Activated CD4-positive, alpha-beta T cell treated with anti-CD3 and anti-CD28 coated beads for 4 hours (primary cell): ENCODE results near the gene ZNF618.

Experiments used
- DNase-seq, 2 donors: peaks; one replicate each; pipeline ENCODE4 v3.0.0-alpha.2; 2020

ZNF618 gene

GRCh38 chr9:113962396-113962795 is 86.3 kb downstream of the ZNF618 start:
- no peak for DNase-seq

DNA sequence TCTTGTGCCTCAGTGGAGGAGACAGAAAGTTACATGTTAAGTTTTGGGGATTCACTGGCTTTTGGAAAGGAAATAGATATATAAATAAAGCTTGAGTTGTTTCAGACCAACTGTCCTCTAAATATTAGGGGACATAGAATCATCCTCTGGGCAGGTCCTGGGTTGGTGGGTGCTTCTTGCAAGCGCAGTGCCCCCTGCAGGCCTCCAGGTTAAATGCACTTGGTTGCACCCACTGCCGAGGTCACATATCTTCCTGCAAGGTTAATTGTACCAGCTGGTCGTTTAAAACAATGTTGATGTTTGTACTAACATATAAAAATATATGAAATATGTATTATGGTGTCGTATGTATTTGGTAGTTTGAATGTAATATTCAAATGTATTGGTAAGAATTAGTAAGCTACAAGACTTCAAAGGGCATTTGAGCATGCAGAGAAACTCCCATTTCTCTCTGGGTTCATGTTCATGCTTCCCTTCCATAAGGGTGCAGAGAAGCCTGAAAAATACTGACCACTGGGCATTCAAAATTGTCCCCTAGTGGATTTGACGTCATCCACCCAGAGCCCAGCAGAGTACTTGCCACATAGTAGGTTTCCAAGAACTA is 87.0 kb downstream of the ZNF618 start:
- DNase-seq = no peak

- no peak for DNase-seq
Measured at GRCh38 chr9:113963696-113964494, 87.8 kb downstream of the ZNF618 start.

DNA sequence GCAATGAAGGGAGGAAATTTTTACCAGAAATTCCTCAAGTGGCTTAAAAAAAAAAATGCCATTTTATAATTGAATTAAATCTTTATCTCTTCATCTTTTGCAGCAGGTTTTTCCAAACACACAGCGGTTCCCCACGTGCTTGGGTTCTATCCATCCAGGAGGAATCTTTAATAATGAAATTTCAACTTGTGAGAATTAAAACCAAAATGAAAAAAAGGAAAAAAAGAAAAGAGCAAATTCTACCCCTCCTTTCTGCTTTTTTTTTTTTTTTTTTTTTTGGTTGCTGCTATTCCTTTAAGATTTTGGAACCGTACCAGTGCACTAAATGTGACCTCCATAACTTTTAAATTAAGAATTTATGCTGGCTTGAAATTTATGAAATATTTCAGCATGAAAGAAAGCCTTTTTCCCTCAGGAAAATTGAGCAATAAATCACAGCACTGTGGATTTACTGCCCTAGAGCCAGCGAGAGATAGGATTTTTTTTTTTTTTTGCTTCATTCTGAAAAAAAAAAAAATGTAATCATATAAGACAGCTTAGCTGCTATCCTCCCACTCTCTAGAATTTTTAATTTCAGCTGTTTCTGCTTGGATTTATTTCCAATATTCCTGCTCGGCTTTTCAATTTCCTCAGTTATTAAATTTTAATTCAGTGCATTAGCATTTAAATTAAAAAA is 88.5 kb downstream of the ZNF618 start:
- no peak for DNase-seq

GRCh38 chr9:113966394-113966793 is 90.3 kb downstream of the ZNF618 start:
- no peak for DNase-seq

- DNase-seq = no peak
Measured at GRCh38 chr9:113967380-113967779, 91.3 kb downstream of the ZNF618 start.

GRCh38 chr9:113969343-113969742 is 93.2 kb downstream of the ZNF618 start:
- no peak for DNase-seq

GRCh38 chr9:113973226-113973625 is 97.1 kb downstream of the ZNF618 start:
- DNase-seq = no peak

- DNase-seq = no peak
Measured at GRCh38 chr9:113973963-113974413, 97.9 kb downstream of the ZNF618 start.

DNA sequence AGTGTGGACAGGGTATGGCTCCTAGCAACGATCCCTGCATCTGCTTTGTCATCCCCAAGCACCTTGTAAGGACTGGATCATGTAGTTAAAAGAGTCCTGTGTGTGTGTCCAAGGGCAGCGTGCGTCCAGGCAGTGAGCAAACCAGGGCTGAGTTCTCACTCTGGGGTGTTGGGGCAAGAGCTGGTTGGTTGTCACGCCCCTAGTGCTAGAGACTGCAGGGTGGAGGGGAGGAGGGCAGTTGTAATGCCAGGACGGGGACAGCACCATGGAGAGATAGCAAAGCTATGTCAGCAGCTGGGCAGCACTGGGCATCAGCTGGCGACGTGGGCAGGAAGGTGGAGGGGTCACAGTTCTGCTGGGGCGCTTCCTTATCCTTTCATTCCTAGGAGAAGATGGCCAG is 100.8 kb downstream of the ZNF618 start:
- no peak for DNase-seq

DNA sequence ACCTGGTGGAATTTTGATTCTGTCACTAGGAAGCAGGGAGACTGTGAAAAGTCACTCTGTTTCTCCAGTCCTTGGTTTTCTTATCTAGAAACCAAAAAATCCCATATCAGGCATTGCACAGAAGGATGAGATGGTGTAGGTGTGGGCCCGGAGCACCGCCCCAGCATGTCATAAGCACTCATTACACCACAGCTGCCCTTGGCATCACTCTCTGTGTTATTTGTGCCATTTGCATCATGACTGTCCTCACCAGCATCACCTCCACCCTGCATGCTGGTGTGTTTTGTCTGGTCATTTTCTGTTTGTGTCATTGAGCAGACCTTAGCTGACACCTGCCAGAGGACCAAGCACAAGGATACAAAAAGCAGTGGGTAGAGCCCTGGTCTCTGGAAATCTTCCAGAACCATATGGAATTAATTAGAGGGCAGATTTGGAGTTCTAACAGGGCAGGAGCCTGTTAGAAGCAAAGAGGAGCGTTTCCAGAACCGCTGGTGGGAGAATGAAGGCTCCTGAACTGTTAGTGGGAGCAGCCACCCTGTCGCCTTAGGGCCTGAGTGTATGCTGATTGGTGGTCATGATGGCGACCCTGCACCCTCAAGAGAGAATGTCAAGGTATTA is 102.7 kb downstream of the ZNF618 start:
- DNase-seq = no peak

DNA sequence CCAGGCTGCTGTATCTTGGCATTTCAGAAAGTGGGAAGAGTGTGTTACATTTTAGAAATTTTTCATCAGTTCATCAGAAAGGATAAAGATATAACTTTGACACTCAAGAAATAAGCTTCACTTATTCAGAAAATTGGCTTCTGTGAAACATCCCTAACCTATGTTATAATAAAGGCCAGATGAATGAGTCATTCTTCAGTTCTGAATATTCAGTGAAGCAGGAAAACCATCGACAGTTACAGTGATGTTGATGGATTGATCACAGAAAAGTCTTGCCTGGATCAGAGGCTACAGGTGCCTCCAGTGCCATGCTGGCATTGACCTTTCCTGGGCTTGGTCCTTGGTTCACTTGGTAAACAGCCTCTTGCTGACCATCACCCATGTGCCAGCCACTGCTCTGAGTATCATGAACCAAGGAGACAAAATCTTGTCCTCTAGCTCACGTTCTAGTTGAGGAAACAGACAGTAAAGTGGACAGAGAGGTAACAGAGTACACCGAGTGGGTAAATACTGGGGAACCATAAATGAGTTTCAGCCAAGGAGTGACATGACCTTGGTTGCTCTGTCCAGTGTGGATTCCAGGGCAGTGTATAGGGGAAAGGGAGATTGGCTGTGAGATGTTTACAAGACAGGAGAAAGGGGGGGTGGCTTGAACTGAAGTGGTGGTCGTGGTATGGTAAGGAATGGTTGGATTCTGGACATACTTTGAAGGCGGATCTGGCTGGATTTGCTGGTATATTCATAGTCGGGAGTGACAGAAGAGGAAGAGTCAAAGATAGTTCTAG is 103.4 kb downstream of the ZNF618 start:
- DNase-seq = no peak

DNA sequence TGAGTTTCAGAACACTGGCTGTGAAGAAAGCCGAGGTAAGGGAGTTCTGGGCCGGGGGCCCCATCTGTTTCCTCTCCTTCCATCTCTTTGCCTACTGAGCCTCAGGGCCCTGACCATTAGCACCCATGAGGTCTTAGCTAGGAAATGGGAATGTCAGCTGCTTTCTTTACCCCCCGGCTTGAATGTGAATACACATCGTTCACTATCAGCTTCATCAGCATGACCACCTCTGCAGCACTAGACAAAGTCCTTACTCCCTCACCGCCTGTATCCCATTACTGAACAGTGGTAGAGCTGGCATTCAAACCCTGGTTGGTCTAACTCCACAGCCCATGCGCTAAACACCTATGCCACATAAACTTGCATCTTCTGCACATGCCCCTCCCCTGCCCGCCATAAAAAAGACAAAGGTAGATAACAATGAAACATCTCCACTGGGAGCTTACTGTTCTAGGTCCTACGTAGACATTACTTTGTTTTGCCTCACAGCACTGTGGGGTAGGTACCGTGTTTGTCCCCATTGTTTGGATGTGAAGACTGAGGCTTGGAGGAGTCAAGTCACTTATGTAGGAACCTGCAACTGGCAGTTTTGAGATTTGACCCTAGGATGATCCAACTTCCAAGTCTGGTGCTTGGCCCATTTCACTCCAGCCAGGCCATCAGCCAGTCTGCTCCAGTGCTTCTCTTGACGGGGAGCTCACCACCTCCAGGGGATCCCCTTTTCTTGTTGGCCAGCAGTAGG is 108.7 kb downstream of the ZNF618 start:
- DNase-seq = no peak

GRCh38 chr9:113985968-113986585 is 110.0 kb downstream of the ZNF618 start:
- DNase-seq = no peak

DNA sequence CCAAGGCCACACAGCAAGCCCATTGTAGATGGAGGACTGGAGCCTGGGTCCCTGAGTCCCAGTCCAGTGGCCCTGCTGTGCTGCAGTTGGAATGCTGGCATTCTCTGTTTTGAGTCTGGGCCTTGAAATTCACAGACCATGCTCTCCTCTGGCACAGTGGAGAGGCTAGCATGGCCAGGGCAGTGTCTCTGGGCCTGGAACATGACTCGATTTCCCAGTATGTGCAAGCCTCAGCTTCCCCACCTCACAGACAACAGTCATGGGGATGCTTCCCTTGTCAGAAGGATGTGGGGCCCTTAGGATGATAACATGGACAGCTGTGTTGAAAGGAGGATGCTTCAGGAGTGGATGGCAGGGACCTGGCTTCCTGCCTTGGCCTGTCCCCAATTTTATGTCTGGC is 110.8 kb downstream of the ZNF618 start:
- DNase-seq = no peak

- no peak for DNase-seq
Measured at GRCh38 chr9:113987526-113987925, 111.4 kb downstream of the ZNF618 start.

DNA sequence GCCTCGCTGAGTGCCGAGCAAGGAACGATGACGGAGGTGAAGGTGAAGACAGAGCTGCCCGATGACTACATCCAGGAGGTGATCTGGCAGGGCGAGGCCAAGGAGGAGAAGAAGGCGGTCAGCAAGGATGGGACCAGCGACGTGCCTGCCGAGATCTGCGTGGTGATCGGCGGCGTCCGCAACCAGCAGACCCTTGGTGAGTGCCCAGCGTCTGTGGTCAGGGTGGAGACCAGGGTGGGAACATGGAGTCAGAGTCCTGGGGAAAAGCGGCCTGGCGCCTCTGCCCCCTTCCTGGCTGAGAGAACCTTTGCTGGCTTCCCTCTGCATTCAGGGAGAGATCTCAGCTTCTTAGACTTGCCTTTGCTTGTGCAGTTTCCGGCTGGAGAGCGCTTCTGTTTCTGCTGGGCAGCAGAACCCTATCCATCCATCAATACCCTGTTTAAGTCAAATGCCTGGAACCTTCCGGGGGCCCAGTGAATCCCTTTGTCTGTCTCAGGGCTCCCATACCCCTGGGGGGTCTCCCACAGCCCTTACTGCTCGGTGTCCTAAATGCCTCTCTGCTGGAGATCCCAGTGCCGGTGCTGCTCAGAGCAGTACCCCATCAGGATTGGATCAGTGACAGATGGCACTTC is 112.4 kb downstream of the ZNF618 start:
- no peak for DNase-seq

DNA sequence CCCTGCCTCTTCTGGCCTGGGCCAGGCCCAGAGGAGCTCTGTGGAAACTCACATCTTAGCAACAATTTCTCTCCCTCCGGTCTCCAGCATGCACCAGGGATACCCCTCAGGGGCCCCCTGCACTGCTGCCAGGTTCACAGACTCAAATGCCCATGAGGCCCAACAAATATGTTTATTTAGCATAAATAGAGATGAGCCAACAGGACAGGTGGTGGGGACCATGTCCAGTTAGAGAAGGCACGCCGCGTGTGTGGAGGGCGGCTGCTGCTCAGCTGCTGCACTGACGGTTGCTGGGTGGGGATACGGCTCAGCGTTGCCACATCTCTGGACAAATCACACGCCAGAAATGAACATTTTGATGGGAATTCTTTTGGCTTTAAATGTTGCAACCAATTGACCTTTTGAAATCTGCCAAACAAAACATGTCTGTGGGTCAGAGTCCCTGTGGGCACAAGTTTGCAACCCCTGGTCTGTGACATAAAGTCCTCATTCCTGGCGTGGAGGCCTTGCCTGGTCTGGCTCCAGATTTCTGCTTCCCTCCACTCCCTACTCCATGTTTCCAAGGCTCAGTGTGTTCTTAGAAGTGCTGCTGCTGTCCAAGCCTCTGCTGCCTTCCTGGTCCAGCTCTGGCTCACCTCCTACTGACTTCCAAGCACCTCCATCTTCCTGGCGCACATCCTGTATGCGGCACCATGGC is 113.1 kb downstream of the ZNF618 start:
- DNase-seq = no peak

DNA sequence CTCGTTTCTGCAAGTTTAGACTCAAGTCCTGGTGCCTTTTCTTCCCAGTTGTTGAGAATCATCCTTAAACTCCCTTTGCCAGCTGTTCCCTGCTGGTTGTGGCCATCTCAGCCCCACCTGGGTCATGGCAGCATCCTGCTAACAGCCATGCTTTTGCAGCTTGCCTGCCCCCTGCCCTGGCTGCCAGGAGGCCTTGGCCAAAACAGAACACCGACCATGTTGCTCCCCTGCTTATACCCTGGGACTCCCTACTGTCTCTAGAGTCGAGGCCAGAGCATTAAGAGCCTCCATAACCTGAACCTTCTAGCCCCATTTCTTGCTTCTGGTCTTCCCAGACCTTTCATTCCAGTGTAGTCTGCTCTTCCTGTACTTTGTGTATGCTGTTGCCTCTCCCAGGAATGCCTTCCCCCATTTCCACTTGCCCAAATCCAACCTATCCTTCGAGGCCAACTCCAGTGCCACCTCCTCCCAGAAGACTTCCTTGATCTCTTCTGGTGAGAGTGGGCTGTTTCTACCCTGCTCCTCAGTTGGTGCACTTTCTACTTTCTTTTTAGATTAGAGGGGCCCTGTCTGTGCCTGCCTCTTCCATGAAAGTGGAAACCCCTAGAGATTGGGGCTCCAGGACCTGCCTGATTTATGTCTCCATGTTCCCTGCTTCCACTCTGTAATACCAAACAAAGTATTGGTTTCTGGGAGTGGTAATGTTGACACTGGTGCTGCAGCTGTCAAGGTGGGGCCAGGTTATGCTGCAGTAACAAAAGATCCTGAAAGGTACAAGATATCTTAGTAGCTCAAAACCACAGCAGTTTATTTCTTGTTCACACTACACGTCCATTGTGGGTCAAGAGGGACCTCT is 113.8 kb downstream of the ZNF618 start:
- DNase-seq = no peak

DNA sequence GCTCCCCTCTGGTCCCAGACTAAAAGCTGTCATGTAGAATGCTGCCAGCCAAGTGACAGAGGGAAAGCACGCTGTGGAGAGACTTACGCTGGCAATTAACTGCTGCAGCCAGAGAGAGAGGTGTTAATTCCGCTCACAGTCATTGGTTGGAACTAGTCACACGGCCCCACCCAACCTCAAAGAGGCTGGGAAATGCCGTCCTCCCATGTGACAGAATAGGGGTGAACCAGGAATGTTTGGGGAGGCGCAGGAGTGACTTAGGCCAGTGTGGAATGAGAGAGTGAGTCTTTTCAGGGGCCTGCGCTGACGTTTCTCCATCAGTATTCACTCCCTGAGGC is 114.4 kb downstream of the ZNF618 start:
- no peak for DNase-seq
